NCI-H446 (cell line): ENCODE measurements around the gene HDAC1.
"Not testable (repeated sequence)": the region's sequence is repeated elsewhere in the genome, so short reads cannot be mapped to it uniquely, and the experiment has no call there.

ENCODE experiments used
- DNase-seq, 2 experiments: peaks; one replicate each; lab custom pipeline; 2025; lab: John Stamatoyannopoulos, UW

The HDAC1 gene

GRCh38 chr1:32274646-32275340, 17.1 kb upstream of the HDAC1 start:
- no peak for DNase-seq

GRCh38 chr1:32275424-32275823, 16.5 kb upstream of the HDAC1 start:
- no peak for DNase-seq

- no peak for DNase-seq
These were observed 15.7 kb upstream of the HDAC1 start for GRCh38 chr1:32276032-32276782.

GRCh38 chr1:32284777-32285176, 7.1 kb upstream of the HDAC1 start:
- not testable (repeated sequence) for DNase-seq

- DNase-seq, result no peak
These were observed 6.2 kb upstream of the HDAC1 start for GRCh38 chr1:32285658-32286057.

GRCh38 chr1:32286763-32287162, 5.1 kb upstream of the HDAC1 start:
- DNase-seq, result no peak

- no peak for DNase-seq
These were observed 2.6 kb upstream of the HDAC1 start for GRCh38 chr1:32289256-32289655.

GRCh38 chr1:32291145-32291707, 657 bp upstream of the HDAC1 start:
- DNase-seq, result no peak

GRCh38 chr1:32298211-32298610, 6.3 kb downstream of the HDAC1 start:
- DNase-seq, result not testable (repeated sequence)

- DNase-seq, result no peak
These were observed 7.4 kb downstream of the HDAC1 start for GRCh38 chr1:32299327-32299726.

GRCh38 chr1:32303358-32303757, 11.5 kb downstream of the HDAC1 start:
- DNase-seq, result no peak

- DNase-seq, result no peak
These were observed 12.2 kb downstream of the HDAC1 start for GRCh38 chr1:32303997-32304622.

GRCh38 chr1:32305310-32305709, 13.4 kb downstream of the HDAC1 start:
- DNase-seq, result no peak

- DNase-seq, result no peak
These were observed 15.4 kb downstream of the HDAC1 start for GRCh38 chr1:32307324-32307723.

GRCh38 chr1:32309960-32310359, 18.1 kb downstream of the HDAC1 start:
- DNase-seq, result no peak

GRCh38 chr1:32311709-32312393, 20.0 kb downstream of the HDAC1 start:
- DNase-seq, result no peak

- DNase-seq, result no peak
These were observed 25.0 kb downstream of the HDAC1 start for GRCh38 chr1:32316903-32317277.

- DNase-seq, result no peak
These were observed 26.4 kb downstream of the HDAC1 start for GRCh38 chr1:32318127-32318869.

- no peak for DNase-seq
These were observed 29.9 kb downstream of the HDAC1 start for GRCh38 chr1:32321712-32322291.

GRCh38 chr1:32327204-32327603, 35.3 kb downstream of the HDAC1 start:
- no peak for DNase-seq

- no peak for DNase-seq
These were observed 38.1 kb downstream of the HDAC1 start for GRCh38 chr1:32329931-32330466.
